Duodenal mucosa (tissue), 2 donors: ENCODE data around the gene LEMD1.
"Not testable (repeated sequence)": the region's sequence is repeated elsewhere in the genome, so short reads cannot be mapped to it uniquely, and the experiment has no call there.

Experiments
- H3K27ac ChIP-seq: one replicate; pipeline ENCODE4 v1.7.0; 2013; ENCODE audit warnings: low read depth, low read length
- H3K27me3 ChIP-seq, 2 donors: one replicate each; pipeline ENCODE4 v1.7.0; 2013; ENCODE audit warnings: low read length in 2 of 2, control low read depth in 1 of 2; ENCODE audit not compliant: insufficient read depth in 2 of 2, control insufficient read depth in 1 of 2
- H3K36me3 ChIP-seq, 2 donors: one replicate each; pipeline ENCODE4 v1.7.0; 2013; ENCODE audit warnings: low read length in 2 of 2, control low read depth in 1 of 2; ENCODE audit not compliant: insufficient read depth in 2 of 2, control insufficient read depth in 1 of 2
- H3K4me1 ChIP-seq, 2 donors: one replicate each; pipeline ENCODE4 v1.7.0; 2013; ENCODE audit warnings: low read length in 2 of 2, control low read depth in 1 of 2; ENCODE audit not compliant: insufficient read depth in 2 of 2, control insufficient read depth in 1 of 2
- H3K4me3 ChIP-seq, 2 donors: one replicate each; pipeline ENCODE4 v1.7.0; 2013; ENCODE audit warnings: low read length in 2 of 2, low read depth in 1 of 2
- H3K9ac ChIP-seq, 2 donors: one replicate each; pipeline ENCODE4 v1.7.0; 2013; ENCODE audit warnings: low read length in 2 of 2, low read depth in 1 of 2
- H3K9me3 ChIP-seq, 2 donors: one replicate each; pipeline ENCODE4 v1.7.0; 2013; ENCODE audit warnings: low read length in 2 of 2, control low read depth in 1 of 2; ENCODE audit not compliant: control insufficient read depth in 1 of 2

The LEMD1 gene

GRCh38 chr1:205382990-205383389 lies 38.9 kb downstream of the LEMD1 start:
- H3K27me3 ChIP-seq, H3K27ac ChIP-seq, H3K9me3 ChIP-seq, H3K4me1 ChIP-seq, H3K4me3 ChIP-seq, H3K9ac ChIP-seq, H3K36me3 ChIP-seq: not testable (repeated sequence)

GRCh38 chr1:205382561-205382960 lies 39.3 kb downstream of the LEMD1 start:
- no peak overlapping the region for H3K4me3 ChIP-seq
- H3K9me3 ChIP-seq: no peaks in the 10 kb centered on the region
- no peaks in the 10 kb centered on the region for H3K27me3 ChIP-seq
- no peak overlapping the region for H3K9ac ChIP-seq
- no peak overlapping the region for H3K27ac ChIP-seq
- no peaks in the 10 kb centered on the region for H3K4me1 ChIP-seq
- no peaks in the 10 kb centered on the region for H3K36me3 ChIP-seq

GRCh38 chr1:205381305-205381704 lies 40.6 kb downstream of the LEMD1 start:
- Histone ChIP-seq H3K27ac (no peak overlapping the region), H3K9ac (no peak overlapping the region), H3K36me3 (no peaks in the 10 kb centered on the region), H3K4me1 (no peaks in the 10 kb centered on the region), H3K4me3 (no peak overlapping the region), H3K27me3 (no peaks in the 10 kb centered on the region), H3K9me3 (no peaks in the 10 kb centered on the region)

- Histone ChIP-seq H3K36me3 (no peaks in the 10 kb centered on the region), H3K27ac (no peak overlapping the region), H3K4me3 (no peak overlapping the region), H3K4me1 (peaks cover 0 to 2% of the 10 kb centered on the region in 2 donors), H3K27me3 (no peaks in the 10 kb centered on the region), H3K9me3 (no peaks in the 10 kb centered on the region), H3K9ac (no peak overlapping the region)
Measured at GRCh38 chr1:205380882-205381281, 41.0 kb downstream of the LEMD1 start.

GRCh38 chr1:205379056-205379455 lies 42.8 kb downstream of the LEMD1 start:
- H3K4me1 ChIP-seq: peaks cover 10 to 13% of the 10 kb centered on the region in 2 donors
- no peak overlapping the region for H3K4me3 ChIP-seq
- no peak overlapping the region for H3K9ac ChIP-seq
- H3K9me3 ChIP-seq: no peaks in the 10 kb centered on the region
- no peaks in the 10 kb centered on the region for H3K36me3 ChIP-seq
- H3K27me3 ChIP-seq: no peaks in the 10 kb centered on the region
- no peak overlapping the region for H3K27ac ChIP-seq

- Histone ChIP-seq H3K9me3 (no peaks in the 10 kb centered on the region), H3K36me3 (no peaks in the 10 kb centered on the region), H3K4me1 (peaks cover 16 to 24% of the 10 kb centered on the region in 2 donors), H3K4me3 (no peak overlapping the region), H3K27ac (no peak overlapping the region), H3K9ac (no peak overlapping the region), H3K27me3 (no peaks in the 10 kb centered on the region)
Measured at GRCh38 chr1:205377355-205377754, 44.5 kb downstream of the LEMD1 start.

GRCh38 chr1:205376739-205377138 lies 45.1 kb downstream of the LEMD1 start:
- H3K9ac ChIP-seq: no peak overlapping the region
- no peaks in the 10 kb centered on the region for H3K9me3 ChIP-seq
- H3K27ac ChIP-seq: no peak overlapping the region

GRCh38 chr1:205375835-205376545 lies 45.9 kb downstream of the LEMD1 start:
- Histone ChIP-seq H3K9me3 (no peaks in the 10 kb centered on the region), H3K27ac (no peak overlapping the region), H3K4me1 (peaks cover 17 to 24% of the 10 kb centered on the region in 2 donors), H3K9ac (no peak overlapping the region), H3K4me3 (no peak overlapping the region), H3K27me3 (no peaks in the 10 kb centered on the region), H3K36me3 (no peaks in the 10 kb centered on the region)

More at GRCh38 chr1:205376739-205377138, 45.1 kb downstream of the LEMD1 start:
- peaks cover 17 to 24% of the 10 kb centered on the region in 2 donors for H3K4me1 ChIP-seq
- no peaks in the 10 kb centered on the region for H3K27me3 ChIP-seq
- H3K36me3 ChIP-seq: no peaks in the 10 kb centered on the region
- H3K4me3 ChIP-seq: no peak overlapping the region

- Histone ChIP-seq H3K4me3 (no peak overlapping the region), H3K36me3 (no peaks in the 10 kb centered on the region), H3K9ac (no peak overlapping the region), H3K4me1 (peaks cover 17 to 24% of the 10 kb centered on the region in 2 donors), H3K9me3 (no peaks in the 10 kb centered on the region), H3K27me3 (no peaks in the 10 kb centered on the region), H3K27ac (no peak overlapping the region)
Measured at GRCh38 chr1:205374210-205375078, 47.4 kb downstream of the LEMD1 start.

- H3K27ac ChIP-seq: no peak overlapping the region
- peaks cover 17 to 24% of the 10 kb centered on the region in 2 donors for H3K4me1 ChIP-seq
Measured at GRCh38 chr1:205373798-205374175, 48.1 kb downstream of the LEMD1 start.

More at GRCh38 chr1:205373798-205374175, 48.1 kb downstream of the LEMD1 start:
- Histone ChIP-seq H3K27me3 (no peaks in the 10 kb centered on the region), H3K9ac (no peak overlapping the region), H3K4me3 (no peak overlapping the region), H3K9me3 (no peaks in the 10 kb centered on the region), H3K36me3 (no peaks in the 10 kb centered on the region)
